ENCODE data around the gene IL25. TPM values are rescaled to one million over a fixed set of nuclear protein-coding genes. Genes with fewer than 3 reads are reported as not detected.

IL25 gene
- total RNA-seq, 1 experiment from 2014 or later, result not detected

DNA sequence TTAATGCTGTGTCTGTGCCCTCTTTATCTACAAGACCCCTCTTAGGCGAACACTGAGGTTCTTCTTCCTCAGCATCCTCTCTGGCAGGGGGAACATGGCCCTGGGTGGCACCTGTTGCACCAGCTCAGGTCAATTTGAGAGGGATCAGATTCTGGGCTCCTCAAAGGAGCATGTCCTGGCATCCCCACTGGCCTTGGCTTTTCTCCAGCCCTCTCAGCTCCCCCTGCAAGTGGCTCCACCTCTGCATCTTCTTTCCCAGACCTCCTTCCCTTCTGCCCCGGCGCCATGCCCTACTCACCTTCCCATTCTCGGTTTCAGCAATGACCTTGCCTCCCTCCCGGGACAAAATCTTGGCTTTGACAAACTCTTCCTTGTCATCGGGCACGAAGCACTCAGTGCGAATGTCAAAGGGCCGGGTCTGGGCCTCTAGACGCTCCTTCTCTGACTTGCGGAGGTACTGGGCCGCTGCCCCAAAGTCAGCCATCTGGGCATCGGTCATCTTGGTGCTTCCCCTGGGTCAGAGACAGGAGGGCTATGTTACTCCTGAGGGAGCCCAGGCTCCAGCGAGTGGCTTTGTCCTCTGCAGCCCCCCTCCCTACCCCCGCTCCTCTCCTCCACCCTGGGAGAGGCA, 34.2 kb downstream of the IL25 start:
- intact Hi-C loops (cut with micrococcal nuclease; ENCODE audit: unreplicated experiment) (no loop called here), in situ Hi-C loops (cut with HindIII; ENCODE audit: low pct_unique_long_range_greater_than_20kb, low sequenced_read_pairs) (no loop called here)
- no TSS peak for BruUV-seq (replicated peaks)
- TF ChIP-seq, protein P1, sequence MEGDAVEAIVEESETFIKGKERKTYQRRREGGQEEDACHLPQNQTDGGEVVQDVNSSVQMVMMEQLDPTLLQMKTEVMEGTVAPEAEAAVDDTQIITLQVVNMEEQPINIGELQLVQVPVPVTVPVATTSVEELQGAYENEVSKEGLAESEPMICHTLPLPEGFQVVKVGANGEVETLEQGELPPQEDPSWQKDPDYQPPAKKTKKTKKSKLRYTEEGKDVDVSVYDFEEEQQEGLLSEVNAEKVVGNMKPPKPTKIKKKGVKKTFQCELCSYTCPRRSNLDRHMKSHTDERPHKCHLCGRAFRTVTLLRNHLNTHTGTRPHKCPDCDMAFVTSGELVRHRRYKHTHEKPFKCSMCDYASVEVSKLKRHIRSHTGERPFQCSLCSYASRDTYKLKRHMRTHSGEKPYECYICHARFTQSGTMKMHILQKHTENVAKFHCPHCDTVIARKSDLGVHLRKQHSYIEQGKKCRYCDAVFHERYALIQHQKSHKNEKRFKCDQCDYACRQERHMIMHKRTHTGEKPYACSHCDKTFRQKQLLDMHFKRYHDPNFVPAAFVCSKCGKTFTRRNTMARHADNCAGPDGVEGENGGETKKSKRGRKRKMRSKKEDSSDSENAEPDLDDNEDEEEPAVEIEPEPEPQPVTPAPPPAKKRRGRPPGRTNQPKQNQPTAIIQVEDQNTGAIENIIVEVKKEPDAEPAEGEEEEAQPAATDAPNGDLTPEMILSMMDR (IDR thresholded peaks at IDR 0.05), result no peak
- TF ChIP-seq POLR2AphosphoS5 (IDR thresholded peaks at IDR 0.05; ENCODE audit: low read depth, low read length) (no peak), SIN3A (IDR thresholded peaks at IDR 0.05; ENCODE audit: borderline replicate concordance, insufficient read depth, low read depth, low read length) (no peak)
- TF ChIP-seq, protein P2, sequence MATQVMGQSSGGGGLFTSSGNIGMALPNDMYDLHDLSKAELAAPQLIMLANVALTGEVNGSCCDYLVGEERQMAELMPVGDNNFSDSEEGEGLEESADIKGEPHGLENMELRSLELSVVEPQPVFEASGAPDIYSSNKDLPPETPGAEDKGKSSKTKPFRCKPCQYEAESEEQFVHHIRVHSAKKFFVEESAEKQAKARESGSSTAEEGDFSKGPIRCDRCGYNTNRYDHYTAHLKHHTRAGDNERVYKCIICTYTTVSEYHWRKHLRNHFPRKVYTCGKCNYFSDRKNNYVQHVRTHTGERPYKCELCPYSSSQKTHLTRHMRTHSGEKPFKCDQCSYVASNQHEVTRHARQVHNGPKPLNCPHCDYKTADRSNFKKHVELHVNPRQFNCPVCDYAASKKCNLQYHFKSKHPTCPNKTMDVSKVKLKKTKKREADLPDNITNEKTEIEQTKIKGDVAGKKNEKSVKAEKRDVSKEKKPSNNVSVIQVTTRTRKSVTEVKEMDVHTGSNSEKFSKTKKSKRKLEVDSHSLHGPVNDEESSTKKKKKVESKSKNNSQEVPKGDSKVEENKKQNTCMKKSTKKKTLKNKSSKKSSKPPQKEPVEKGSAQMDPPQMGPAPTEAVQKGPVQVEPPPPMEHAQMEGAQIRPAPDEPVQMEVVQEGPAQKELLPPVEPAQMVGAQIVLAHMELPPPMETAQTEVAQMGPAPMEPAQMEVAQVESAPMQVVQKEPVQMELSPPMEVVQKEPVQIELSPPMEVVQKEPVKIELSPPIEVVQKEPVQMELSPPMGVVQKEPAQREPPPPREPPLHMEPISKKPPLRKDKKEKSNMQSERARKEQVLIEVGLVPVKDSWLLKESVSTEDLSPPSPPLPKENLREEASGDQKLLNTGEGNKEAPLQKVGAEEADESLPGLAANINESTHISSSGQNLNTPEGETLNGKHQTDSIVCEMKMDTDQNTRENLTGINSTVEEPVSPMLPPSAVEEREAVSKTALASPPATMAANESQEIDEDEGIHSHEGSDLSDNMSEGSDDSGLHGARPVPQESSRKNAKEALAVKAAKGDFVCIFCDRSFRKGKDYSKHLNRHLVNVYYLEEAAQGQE (IDR thresholded peaks at IDR 0.05; ENCODE audit: insufficient read depth in 1 of 2, low read depth in 2 of 2, low read length in 1 of 2), result no peak
- DNase-seq (ENCODE audit: low read depth, low spot score) (no peak), ATAC-seq (no peak)
- no peaks in the 10 kb centered on the region; the same call in 1 of the 2 replicates for H3K27me3 ChIP-seq (ENCODE audit: control insufficient read depth, insufficient read depth, low read length)
- no peaks in the 10 kb centered on the region for H3K4me1 ChIP-seq (ENCODE audit: control insufficient read depth, insufficient read depth, low read length)
- ChIA-PET CTCF (no interaction called here), POLR2A (no interaction called here)
- H3K4me3 ChIP-seq (ENCODE audit: low read depth in 2 of 2, low read length in 2 of 2), result no peak overlapping the region
- no peaks in the 10 kb centered on the region for H3K9me3 ChIP-seq (ENCODE audit: control insufficient read depth, insufficient read depth, low read depth, low read length)
- H3K27ac ChIP-seq (ENCODE audit: low read length), result no peak overlapping the region
- no peaks in the 10 kb centered on the region for H3K36me3 ChIP-seq (ENCODE audit: control insufficient read depth, insufficient read depth, low read length)

DNA sequence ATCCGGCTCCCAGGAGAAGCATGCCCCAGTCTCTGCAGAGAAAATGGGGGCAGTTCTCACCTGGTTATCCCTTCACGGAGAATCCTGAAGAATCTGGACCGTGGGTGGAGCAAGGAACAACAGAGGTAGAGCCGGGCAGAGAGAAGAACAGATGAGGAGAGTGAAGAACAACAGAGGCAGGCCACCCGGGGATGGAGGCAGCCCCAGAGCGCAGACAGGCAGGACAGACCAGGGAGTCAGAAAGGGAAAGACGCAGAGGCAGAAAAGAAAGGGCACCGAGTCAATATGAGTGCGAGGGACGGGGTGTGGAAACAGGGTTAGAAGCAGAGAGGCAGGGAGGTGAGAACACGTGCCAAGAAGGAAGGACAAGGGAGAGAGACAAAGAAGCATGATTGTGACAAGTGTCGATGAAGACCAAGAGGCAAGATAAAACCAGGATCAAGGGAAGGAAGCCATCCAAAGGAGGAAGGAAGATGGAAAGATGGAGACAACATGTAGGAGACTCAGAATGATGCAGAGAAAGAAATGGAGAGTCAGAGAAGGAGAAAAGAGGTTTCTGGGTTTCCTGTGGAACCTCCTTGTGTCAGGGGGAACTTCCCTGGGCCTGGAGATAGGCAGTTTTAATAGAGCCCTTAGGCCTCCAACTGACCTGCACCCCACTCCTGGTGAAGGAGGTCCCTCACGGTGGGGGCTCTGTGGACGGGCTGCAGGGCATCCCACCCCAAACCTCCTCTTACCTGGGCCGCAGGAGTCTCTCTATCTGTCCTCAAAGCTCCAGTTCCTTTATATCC, 35.1 kb downstream of the IL25 start, which contains the start of gene MYH6:
MYH6 (minus strand) TSS at position 758 of the 791 bp plus-strand sequence. CDS start 1,050 bp downstream, outside the sequence.
- Histone ChIP-seq H3K27ac (ENCODE audit: low read length) (no peak within 1 kb of the TSS), H3K36me3 (ENCODE audit: control insufficient read depth, insufficient read depth, low read length) (no peaks in the 10 kb centered on the region), H3K27me3 (ENCODE audit: control insufficient read depth, insufficient read depth, low read length) (no peaks in the 10 kb centered on the region; the same call in 1 of the 2 replicates), H3K4me1 (ENCODE audit: control insufficient read depth, insufficient read depth, low read length) (no peaks in the 10 kb centered on the region), H3K4me3 (ENCODE audit: low read depth in 2 of 2, low read length in 2 of 2) (no peak within 1 kb of the TSS), H3K9me3 (ENCODE audit: control insufficient read depth, insufficient read depth, low read depth, low read length) (no peaks in the 10 kb centered on the region)
- ChIA-PET CTCF (no interaction called here), POLR2A (no interaction called here)
- in situ Hi-C loops (cut with HindIII; ENCODE audit: low pct_unique_long_range_greater_than_20kb, low sequenced_read_pairs) (no loop called here), intact Hi-C loops (cut with micrococcal nuclease; ENCODE audit: unreplicated experiment) (no loop called here)
- TF ChIP-seq TCF7L2 (IDR thresholded peaks at IDR 0.05; ENCODE audit: low read depth, low read length) (no peak), POLR2AphosphoS5 (IDR thresholded peaks at IDR 0.05; ENCODE audit: low read depth, low read length) (no peak), SIN3A (IDR thresholded peaks at IDR 0.05; ENCODE audit: borderline replicate concordance, insufficient read depth, low read depth, low read length) (no peak)
- TF ChIP-seq, protein P2 (IDR thresholded peaks at IDR 0.05; ENCODE audit: insufficient read depth in 1 of 2, low read depth in 2 of 2, low read length in 1 of 2), result no peak
- TF ChIP-seq, protein P1 (IDR thresholded peaks at IDR 0.05), result no peak
- DNase-seq (ENCODE audit: low read depth, low spot score) (no peak), ATAC-seq (no peak)
- BruUV-seq (replicated peaks), result no TSS peak
